Stomach (tissue), 9 donors: ENCODE data around the gene ASS1. TPM values are rescaled to one million over a fixed set of nuclear protein-coding genes. Genes with fewer than 3 reads are reported as not detected.
"Not testable (repeated sequence)": the region's sequence is repeated elsewhere in the genome, so short reads cannot be mapped to it uniquely, and the experiment has no call there.

Source experiments
- DNase-seq, 2 donors: peaks; one replicate each; pipeline versions ENCODE4 v3.0.0 to v3.0.0-alpha.2; 2013 to 2019
- H3K27ac ChIP-seq, 5 donors: fragments of 200-600 bp in 4 of 5; sonication (generic) in 4 of 5; one replicate each; pipeline ENCODE4 v1.5.1; 2013 to 2019; ENCODE audit warnings: mild to moderate bottlenecking in 1 of 5, moderate library complexity in 1 of 5
- H3K27me3 ChIP-seq, 3 donors: fragments of 200-600 bp; sonication (generic); one replicate each; pipeline ENCODE4 v1.5.1; 2017 to 2019; ENCODE audit warnings: mixed run types in 1 of 3
- H3K36me3 ChIP-seq, 4 donors: fragments of 200-600 bp; sonication (generic); 1 replicate in 3 of 4; 2 replicates in 1 of 4; pipeline ENCODE4 v1.5.1; 2016 to 2019
- H3K4me1 ChIP-seq, 4 donors: fragments of 200-600 bp; sonication (generic); one replicate each; pipeline ENCODE4 v1.5.1; 2016 to 2019
- H3K4me3 ChIP-seq, 4 donors: fragments of 200-600 bp; sonication (generic) in 3 of 4; one replicate each; pipeline ENCODE4 v1.5.1; 2016 to 2019; ENCODE audit warnings: mild to moderate bottlenecking in 1 of 4
- H3K9me3 ChIP-seq, 4 donors: fragments of 200-600 bp; sonication (generic); one replicate each; pipeline ENCODE4 v1.5.1; 2016 to 2019
- CTCF ChIP-seq, 7 experiments: fragments of 450-650 bp in 4 of 7; fragments of 200-600 bp in 3 of 7; sonication (generic) in 3 of 7; IDR thresholded peaks; one replicate each; pipeline ENCODE4 v1.5.1; 2016 to 2019; ENCODE audit warnings: antibody characterized with exemption in 7 of 7, control low read depth in 2 of 7, mild to moderate bottlenecking in 1 of 7
- EP300 ChIP-seq: sonication (generic); formaldehyde crosslinking; IDR thresholded peaks from one replicate; pipeline ENCODE4 v1.6.1; 2017; ENCODE audit warnings: antibody characterized with exemption
- POLR2A ChIP-seq, 4 donors: fragments of 450-650 bp; IDR thresholded peaks; one replicate each; pipeline ENCODE4 v1.6.1; 2016; ENCODE audit warnings: antibody characterized with exemption in 4 of 4, control low read depth in 2 of 4, mild to moderate bottlenecking in 1 of 4, moderate library complexity in 1 of 4
- POLR2AphosphoS5 ChIP-seq, 3 donors: sonication (generic); formaldehyde crosslinking; IDR thresholded peaks; one replicate each; pipeline ENCODE4 v1.6.1; 2016; ENCODE audit warnings: antibody characterized with exemption in 3 of 3
- WGBS, 5 donors: extraction: QIAGEN DNeasy Blood & Tissue Kit in 3 of 5; methylation state at CpG; one replicate each; pipeline versions ENCODE4 v1.1.5 to v1.1.7; 2013 to 2018; 5-methylcytosine and 5-hydroxymethylcytosine counted together
- intact Hi-C: fragments of 100-400 bp; cut with DNase I; formaldehyde crosslinking; loops from one replicate; pipeline ENCODE4 v1.15.1; 2023; ENCODE audit warnings: low total_unique reads
- polyA plus RNA-seq, 3 donors: library from polyadenylated mRNA; stranded (reverse); fragments of 200-250 nt; gene quantifications; one replicate each; pipeline ENCODE4 v1.2.3, GENCODE V29; 2013
- total RNA-seq, 5 donors: library from RNA; depleted of rRNA; stranded (reverse); fragments of >200 nt; gene quantifications; one replicate each; pipeline versions ENCODE4 v1.1.0 to v1.2.3, GENCODE V29; 2014 to 2016
- donor health status: healthy with polysubstance abuse.
- donor health status: Bipolar disorder and iron deficiency.
- donor health status: healthy.

ASS1 gene
- total and polyA plus RNA-seq, 8 donors: 9.8 to 147 (median 60.1) TPM

DNA sequence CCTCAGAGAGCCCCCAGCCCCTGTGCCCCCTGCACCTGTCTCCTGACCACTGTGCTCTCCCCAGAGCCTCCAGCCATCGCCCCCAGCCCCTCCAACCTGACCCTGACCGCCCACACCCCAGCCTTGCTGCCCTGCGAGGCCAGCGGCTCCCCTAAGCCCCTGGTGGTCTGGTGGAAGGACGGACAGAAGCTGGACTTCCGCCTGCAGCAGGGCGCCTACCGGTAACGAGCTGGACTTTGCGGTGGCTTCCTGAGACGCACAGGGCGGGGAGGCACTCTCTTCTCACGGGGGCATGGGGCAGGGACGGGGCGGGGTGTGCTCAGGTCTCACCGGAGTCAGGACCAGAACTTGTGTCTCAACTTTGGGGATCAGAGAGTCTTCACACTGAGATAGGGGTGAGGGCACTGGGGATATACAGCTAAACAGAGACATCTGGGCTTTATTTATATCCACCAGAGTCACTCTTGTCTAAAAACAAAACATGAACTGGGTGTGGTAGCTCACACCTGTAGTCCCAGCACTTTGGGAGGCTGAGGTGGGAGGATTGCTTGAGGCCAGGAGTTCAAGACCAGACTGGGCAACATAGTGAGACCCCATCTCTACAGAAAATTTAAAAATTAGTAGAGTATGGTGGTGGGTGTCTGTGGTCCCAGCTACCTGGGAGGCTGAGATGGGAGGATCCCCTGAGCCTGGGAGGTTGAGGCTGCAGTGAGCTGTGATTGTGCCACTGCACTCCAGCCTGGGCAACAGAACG is 46.1 kb upstream of the ASS1 start:
- no peak for DNase-seq
- WGBS, 5 donors: 68 to 80% (median 75%) methylated on average over 16 to 17 of the region's 17 CpGs
- Histone ChIP-seq H3K27me3 (peaks cover 0 to 10% (median 0%) of the 10 kb centered on the region in 3 donors), H3K4me3 (no peak overlapping the region), H3K4me1 (no peaks in the 10 kb centered on the region), H3K27ac (no peak overlapping the region), H3K9me3 (no peaks in the 10 kb centered on the region), H3K36me3 (no peaks in the 10 kb centered on the region)
- TF ChIP-seq POLR2AphosphoS5 (IDR thresholded peaks at IDR 0.05) (no peak), EP300 (no peak)
- intact Hi-C loops: no loop called here

GRCh38 chr9:130399768-130400167 is 45.0 kb upstream of the ASS1 start:
- intact Hi-C loops: no loop called here
- TF ChIP-seq POLR2AphosphoS5 (IDR thresholded peaks at IDR 0.05): no peak
- TF ChIP-seq POLR2A (IDR thresholded peaks at IDR 0.05): no peak
- TF ChIP-seq EP300: no peak
- no peak for TF ChIP-seq CTCF (IDR thresholded peaks at IDR 0.05)
- Histone ChIP-seq H3K9me3 (no peaks in the 10 kb centered on the region), H3K4me1 (no peaks in the 10 kb centered on the region), H3K36me3 (no peaks in the 10 kb centered on the region), H3K27me3 (peaks cover 0 to 4% (median 0%) of the 10 kb centered on the region in 3 donors), H3K4me3 (no peak overlapping the region), H3K27ac (no peak overlapping the region)
- 65 to 74% (median 70%) methylated on average over 8 of the region's 8 CpGs for WGBS, 5 donors
- DNase-seq: no peak

GRCh38 chr9:130400870-130401269 is 43.9 kb upstream of the ASS1 start:
- Histone ChIP-seq H3K27ac (no peak overlapping the region), H3K4me3 (no peak overlapping the region), H3K36me3 (peaks cover 0 to 5% (median 0%) of the 10 kb centered on the region in 4 donors), H3K4me1 (no peaks in the 10 kb centered on the region), H3K9me3 (no peaks in the 10 kb centered on the region), H3K27me3 (peaks cover 0 to 4% (median 0%) of the 10 kb centered on the region in 3 donors)
- WGBS, 5 donors: 88 to 93% (median 89%) methylated on average over 4 to 8 of the region's 8 CpGs
- no peak for TF ChIP-seq EP300
- no peak for TF ChIP-seq POLR2A (IDR thresholded peaks at IDR 0.05)
- TF ChIP-seq CTCF (IDR thresholded peaks at IDR 0.05): no peak
- no peak for TF ChIP-seq POLR2AphosphoS5 (IDR thresholded peaks at IDR 0.05)
- no peak for DNase-seq
- intact Hi-C loops: no loop called here

GRCh38 chr9:130401742-130402141 is 43.0 kb upstream of the ASS1 start:
- WGBS, 5 donors: 88 to 100% (median 91%) methylated on average over 3 of the region's 3 CpGs
- H3K4me3 ChIP-seq, H3K9me3 ChIP-seq, H3K27me3 ChIP-seq, H3K36me3 ChIP-seq, H3K27ac ChIP-seq, DNase-seq, intact Hi-C loops, H3K4me1 ChIP-seq: not testable (repeated sequence)

DNA sequence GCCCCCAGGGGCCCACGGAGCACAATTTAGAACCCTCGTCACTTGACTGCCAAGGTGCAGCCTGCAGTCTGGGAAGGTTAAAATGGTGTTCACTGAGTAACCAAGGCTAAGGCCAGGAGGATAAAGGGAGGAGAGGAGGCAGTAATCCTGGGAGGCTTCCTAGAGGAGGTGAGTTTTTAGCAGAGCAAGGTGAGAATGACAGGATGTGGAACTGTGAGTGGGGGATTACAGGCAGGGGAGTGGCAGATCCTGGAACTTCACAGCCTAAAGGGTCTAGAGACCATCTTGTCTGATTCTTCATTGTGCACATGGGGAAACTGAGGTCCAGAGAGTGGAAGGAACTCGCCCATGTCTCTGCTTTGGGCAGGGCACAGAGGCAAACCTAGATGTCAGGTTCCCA is 42.5 kb upstream of the ASS1 start:
- no peaks in the 10 kb centered on the region for H3K9me3 ChIP-seq
- TF ChIP-seq EP300 (no peak), CTCF (IDR thresholded peaks at IDR 0.05) (no peak), POLR2AphosphoS5 (IDR thresholded peaks at IDR 0.05) (no peak), POLR2A (IDR thresholded peaks at IDR 0.05) (no peak)
- intact Hi-C loops: no loop called here
- peaks cover 0 to 9% (median 0%) of the 10 kb centered on the region in 4 donors for H3K36me3 ChIP-seq
- WGBS, 5 donors: 83 to 92% (median 87%) methylated on average over 3 of the region's 3 CpGs
- H3K27me3 ChIP-seq: peaks cover 0 to 4% (median 0%) of the 10 kb centered on the region in 3 donors
- no peak for DNase-seq
- H3K4me1 ChIP-seq: no peaks in the 10 kb centered on the region
- no peak overlapping the region for H3K27ac ChIP-seq
- no peak overlapping the region for H3K4me3 ChIP-seq
